ENCODE data around the gene MYL12B.

- TF ChIP-seq CTCF (conservative IDR thresholded peaks at IDR 0.05) (no peak), EZH2 (IDR thresholded peaks at IDR 0.05; ENCODE audit: low read depth) (no peak)
Observed at GRCh38 chr18:3294435-3295080, 32.6 kb downstream of the MYL12B start.

Measured in PC-9 (cell line).